ENCODE data around the gene DLK1.

DLK1 gene

GRCh38 chr14:100733152-100733850 lies 6.6 kb downstream of the DLK1 start:
- no peak for DNase-seq (ENCODE audit: low read depth in 1 of 2, low spot score in 1 of 2)

- no peak for DNase-seq (ENCODE audit: low read depth in 1 of 2, low spot score in 1 of 2)
Measured at GRCh38 chr14:100734031-100734990, 7.6 kb downstream of the DLK1 start.

- DNase-seq (ENCODE audit: low read depth in 1 of 2, low spot score in 1 of 2), result no peak
Measured at GRCh38 chr14:100735271-100735670, 8.6 kb downstream of the DLK1 start.

GRCh38 chr14:100736269-100737180 lies 9.8 kb downstream of the DLK1 start:
- no peak for DNase-seq (ENCODE audit: low read depth in 1 of 2, low spot score in 1 of 2)

GRCh38 chr14:100737526-100737925 lies 10.8 kb downstream of the DLK1 start:
- no peak for DNase-seq (ENCODE audit: low read depth in 1 of 2, low spot score in 1 of 2)

GRCh38 chr14:100738269-100738691 lies 11.6 kb downstream of the DLK1 start:
- no peak for DNase-seq (ENCODE audit: low read depth in 1 of 2, low spot score in 1 of 2)

GRCh38 chr14:100738704-100739131 lies 12.0 kb downstream of the DLK1 start:
- DNase-seq (ENCODE audit: low read depth in 1 of 2, low spot score in 1 of 2), result no peak

- no peak for DNase-seq (ENCODE audit: low read depth in 1 of 2, low spot score in 1 of 2)
Measured at GRCh38 chr14:100739306-100739705, 12.6 kb downstream of the DLK1 start.

GRCh38 chr14:100740196-100740825 lies 13.6 kb downstream of the DLK1 start:
- DNase-seq (ENCODE audit: low read depth in 1 of 2, low spot score in 1 of 2), result no peak

- DNase-seq (ENCODE audit: low read depth in 1 of 2, low spot score in 1 of 2), result no peak
Measured at GRCh38 chr14:100740929-100741328, 14.2 kb downstream of the DLK1 start.

- no peak for DNase-seq (ENCODE audit: low read depth in 1 of 2, low spot score in 1 of 2)
Measured at GRCh38 chr14:100741966-100742365, 15.3 kb downstream of the DLK1 start.

- no peak for DNase-seq (ENCODE audit: low read depth in 1 of 2, low spot score in 1 of 2)
Measured at GRCh38 chr14:100746326-100746725, 19.6 kb downstream of the DLK1 start.

- DNase-seq (ENCODE audit: low read depth in 1 of 2, low spot score in 1 of 2), result no peak
Measured at GRCh38 chr14:100747021-100747586, 20.4 kb downstream of the DLK1 start.

GRCh38 chr14:100747736-100748135 lies 21.0 kb downstream of the DLK1 start:
- no peak for DNase-seq (ENCODE audit: low read depth in 1 of 2, low spot score in 1 of 2)

GRCh38 chr14:100748403-100748802 lies 21.7 kb downstream of the DLK1 start:
- DNase-seq (ENCODE audit: low read depth in 1 of 2, low spot score in 1 of 2), result no peak

- DNase-seq (ENCODE audit: low read depth in 1 of 2, low spot score in 1 of 2), result no peak
Measured at GRCh38 chr14:100748944-100749343, 22.3 kb downstream of the DLK1 start.

GRCh38 chr14:100749967-100750597 lies 23.4 kb downstream of the DLK1 start:
- no peak for DNase-seq (ENCODE audit: low read depth in 1 of 2, low spot score in 1 of 2)

- DNase-seq (ENCODE audit: low read depth in 1 of 2, low spot score in 1 of 2), result no peak
Measured at GRCh38 chr14:100750762-100751699, 24.3 kb downstream of the DLK1 start.

- no peak for DNase-seq (ENCODE audit: low read depth in 1 of 2, low spot score in 1 of 2)
Measured at GRCh38 chr14:100754020-100754419, 27.3 kb downstream of the DLK1 start.

Measured in activated CD4-positive, alpha-beta T cell treated with anti-CD3 and anti-CD28 coated beads, Interleukin-2, amount 50 U/mL, for 24 hours (primary cell).